Astrocyte (in vitro differentiated cells and primary cell): ENCODE results near the gene PCGF2. TPM values are rescaled to one million over a fixed set of nuclear protein-coding genes. Genes with fewer than 3 reads are reported as not detected.

Experiments used
- DNase-seq: peaks from one replicate; pipeline ENCODE4 v3.0.0-alpha.2; 2010; ENCODE audit warnings: low read depth
- FAIRE-seq: peaks from 2 replicates; lab custom pipeline; 2011; peaks lifted over from hg19 to GRCh38; lab: Jason Lieb, UNC
- H2AFZ ChIP-seq: 2 replicates; pipeline ENCODE4 v1.6.0; 2012; ENCODE audit warnings: low read depth, low read length, inconsistent platforms
- H3K27ac ChIP-seq: 2 replicates; pipeline ENCODE4 v1.5.1; 2011; ENCODE audit warnings: low read depth, low read length, inconsistent platforms
- H3K27me3 ChIP-seq: 2 replicates; pipeline ENCODE4 v1.6.0; 2011; ENCODE audit warnings: low read length, inconsistent platforms; ENCODE audit not compliant: insufficient read depth
- H3K36me3 ChIP-seq: 2 replicates; pipeline ENCODE4 v1.5.1; 2011; ENCODE audit warnings: low read length, inconsistent platforms; ENCODE audit not compliant: insufficient read depth
- H3K4me1 ChIP-seq: 2 replicates; pipeline ENCODE4 v1.5.1; 2011; ENCODE audit warnings: low read length, inconsistent platforms; ENCODE audit not compliant: insufficient read depth
- H3K4me2 ChIP-seq: 2 replicates; pipeline ENCODE4 v1.6.0; 2012; ENCODE audit warnings: low read length, inconsistent platforms
- H3K4me3 ChIP-seq: 2 replicates; pipeline ENCODE4 v1.5.1; 2011; ENCODE audit warnings: low read depth, mild to moderate bottlenecking, low read length, inconsistent platforms; ENCODE audit not compliant: insufficient read depth
- H3K79me2 ChIP-seq: 2 replicates; pipeline ENCODE4 v1.6.0; 2012; ENCODE audit warnings: mild to moderate bottlenecking, low read length, inconsistent platforms; ENCODE audit not compliant: insufficient read depth
- H3K9ac ChIP-seq: 2 replicates; pipeline ENCODE4 v1.6.0; 2012; ENCODE audit warnings: mild to moderate bottlenecking, low read length, inconsistent platforms
- H3K9me3 ChIP-seq: 2 replicates; pipeline ENCODE4 v1.5.1; 2012; ENCODE audit warnings: low read depth, mild to moderate bottlenecking, low read length, inconsistent platforms; ENCODE audit not compliant: insufficient read depth
- H4K20me1 ChIP-seq: 2 replicates; pipeline ENCODE4 v1.6.0; 2012; ENCODE audit warnings: low read length, inconsistent platforms; ENCODE audit not compliant: insufficient read depth
- H3K27ac Mint-ChIP-seq: one replicate; pipeline ENCODE4 v1.8.0; 2021; ENCODE audit warnings: mild to moderate bottlenecking, mixed read lengths; ENCODE audit not compliant: unreplicated experiment
- H3K27me3 Mint-ChIP-seq: one replicate; pipeline ENCODE4 v1.8.0; 2021; ENCODE audit warnings: low read depth, mixed read lengths; ENCODE audit not compliant: unreplicated experiment
- H3K36me3 Mint-ChIP-seq: one replicate; pipeline ENCODE4 v1.8.0; 2021; ENCODE audit warnings: low read depth, mixed read lengths; ENCODE audit not compliant: unreplicated experiment
- H3K4me1 Mint-ChIP-seq: one replicate; pipeline ENCODE4 v1.8.0; 2021; ENCODE audit warnings: low read depth, mixed read lengths; ENCODE audit not compliant: unreplicated experiment
- H3K4me3 Mint-ChIP-seq: one replicate; pipeline ENCODE4 v1.8.0; 2021; ENCODE audit warnings: mild to moderate bottlenecking, moderate library complexity, mixed read lengths; ENCODE audit not compliant: unreplicated experiment
- H3K9me3 Mint-ChIP-seq: one replicate; pipeline ENCODE4 v1.8.0; 2021; ENCODE audit warnings: mild to moderate bottlenecking, mixed read lengths; ENCODE audit not compliant: unreplicated experiment
- EZH2 ChIP-seq: IDR thresholded peaks from 2 replicates; pipeline ENCODE4 v1.6.1; 2012; ENCODE audit warnings: mild to moderate bottlenecking, low read length, inconsistent platforms; ENCODE audit not compliant: insufficient read depth
- total RNA-seq: library from RNA; stranded (reverse); gene quantifications from 2 replicates; pipeline ENCODE4 v1.2.1, GENCODE V29; 2021
- TF ChIP-seq, protein P1 (sequence below): IDR thresholded peaks from 2 replicates; pipeline ENCODE4 v1.5.1; 2011; ENCODE audit warnings: low read depth, mild to moderate bottlenecking, inconsistent platforms, low read length, moderate library complexity; ENCODE audit not compliant: insufficient read depth

PCGF2 gene
- total RNA-seq, 1 donor from 2014 or later = 73.7 TPM

DNA sequence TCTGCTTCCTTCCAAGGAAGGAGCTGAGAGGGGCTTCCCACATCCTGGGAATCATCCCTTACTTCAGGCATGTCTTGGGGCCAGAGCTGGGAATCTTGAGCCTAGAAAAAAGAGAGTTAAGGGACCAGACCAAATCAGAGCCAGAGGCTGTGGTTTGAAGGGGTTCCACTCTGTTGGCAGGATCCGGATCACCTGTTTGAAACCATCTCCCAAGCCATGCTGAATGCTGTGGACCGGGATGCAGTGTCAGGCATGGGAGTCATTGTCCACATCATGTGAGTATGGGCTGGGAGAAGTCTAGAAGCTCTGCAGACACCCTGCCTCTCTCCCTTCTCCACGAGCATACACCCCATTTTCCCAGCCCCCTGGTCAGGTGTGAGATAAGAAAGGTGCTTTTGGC lies 14.1 kb upstream of the PCGF2 start:
- H3K36me3 ChIP-seq = peaks cover 57% of the 10 kb centered on the region
- Mint-ChIP-seq H3K9me3 (no peaks in the 10 kb centered on the region), H3K4me1 (no peaks in the 10 kb centered on the region), H3K27ac (no peak overlapping the region), H3K27me3 (no peaks in the 10 kb centered on the region), H3K4me3 (no peak overlapping the region), H3K36me3 (peaks cover 32% of the 10 kb centered on the region)
- no peaks in the 10 kb centered on the region for H3K9me3 ChIP-seq
- H3K27me3 ChIP-seq = no peaks in the 10 kb centered on the region
- DNase-seq = no peak
- no peak overlapping the region for H3K4me2 ChIP-seq
- H3K9ac ChIP-seq = no peak overlapping the region
- no peak overlapping the region for H3K27ac ChIP-seq
- peaks cover 3% of the 10 kb centered on the region for H3K79me2 ChIP-seq
- FAIRE-seq = no peak
- H2AFZ ChIP-seq = no peak overlapping the region
- TF ChIP-seq EZH2 = no peak
- TF ChIP-seq, protein P1, sequence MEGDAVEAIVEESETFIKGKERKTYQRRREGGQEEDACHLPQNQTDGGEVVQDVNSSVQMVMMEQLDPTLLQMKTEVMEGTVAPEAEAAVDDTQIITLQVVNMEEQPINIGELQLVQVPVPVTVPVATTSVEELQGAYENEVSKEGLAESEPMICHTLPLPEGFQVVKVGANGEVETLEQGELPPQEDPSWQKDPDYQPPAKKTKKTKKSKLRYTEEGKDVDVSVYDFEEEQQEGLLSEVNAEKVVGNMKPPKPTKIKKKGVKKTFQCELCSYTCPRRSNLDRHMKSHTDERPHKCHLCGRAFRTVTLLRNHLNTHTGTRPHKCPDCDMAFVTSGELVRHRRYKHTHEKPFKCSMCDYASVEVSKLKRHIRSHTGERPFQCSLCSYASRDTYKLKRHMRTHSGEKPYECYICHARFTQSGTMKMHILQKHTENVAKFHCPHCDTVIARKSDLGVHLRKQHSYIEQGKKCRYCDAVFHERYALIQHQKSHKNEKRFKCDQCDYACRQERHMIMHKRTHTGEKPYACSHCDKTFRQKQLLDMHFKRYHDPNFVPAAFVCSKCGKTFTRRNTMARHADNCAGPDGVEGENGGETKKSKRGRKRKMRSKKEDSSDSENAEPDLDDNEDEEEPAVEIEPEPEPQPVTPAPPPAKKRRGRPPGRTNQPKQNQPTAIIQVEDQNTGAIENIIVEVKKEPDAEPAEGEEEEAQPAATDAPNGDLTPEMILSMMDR = no peak
- no peaks in the 10 kb centered on the region for H3K4me1 ChIP-seq
- H4K20me1 ChIP-seq = peaks cover 47% of the 10 kb centered on the region
- no peak overlapping the region for H3K4me3 ChIP-seq

DNA sequence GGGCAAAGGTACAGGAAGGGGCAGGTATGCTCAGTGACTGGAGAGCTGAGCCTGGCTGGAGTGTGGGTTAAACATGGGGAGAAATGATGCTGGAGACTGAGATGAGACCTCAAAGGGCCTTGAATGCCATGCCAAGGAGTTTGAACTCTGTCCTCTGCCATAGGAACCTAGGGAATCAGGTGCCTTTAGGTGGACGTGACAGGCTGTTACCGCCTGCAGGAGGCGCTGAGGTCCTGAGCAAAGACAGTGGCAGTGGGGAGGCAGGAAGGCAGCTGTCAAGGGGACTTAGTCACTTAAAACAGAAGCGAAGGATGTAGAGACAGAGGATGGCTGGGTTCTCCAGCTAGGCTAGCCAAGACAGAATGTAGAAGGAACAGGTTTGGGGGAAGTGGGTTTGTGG lies 13.5 kb upstream of the PCGF2 start:
- no peak for DNase-seq
- no peak overlapping the region for H3K4me3 ChIP-seq
- H3K4me2 ChIP-seq = no peak overlapping the region
- H3K79me2 ChIP-seq = peaks cover 3% of the 10 kb centered on the region
- H3K27me3 Mint-ChIP-seq = no peaks in the 10 kb centered on the region
- H3K27ac Mint-ChIP-seq = no peak overlapping the region
- peaks cover 47% of the 10 kb centered on the region for H4K20me1 ChIP-seq
- H3K4me1 ChIP-seq = no peaks in the 10 kb centered on the region
- no peak for FAIRE-seq
- peak overlapping the region; percentile 51 for H3K4me3 Mint-ChIP-seq
- no peak overlapping the region for H3K27ac ChIP-seq
- H3K36me3 Mint-ChIP-seq = peaks cover 32% of the 10 kb centered on the region
- H3K9me3 Mint-ChIP-seq = no peaks in the 10 kb centered on the region
- H3K4me1 Mint-ChIP-seq = no peaks in the 10 kb centered on the region
- no peak overlapping the region for H3K9ac ChIP-seq
- TF ChIP-seq, protein P1 = peak; percentile 13
- no peak for TF ChIP-seq EZH2
- no peak overlapping the region for H2AFZ ChIP-seq
- no peaks in the 10 kb centered on the region for H3K27me3 ChIP-seq
- peaks cover 56% of the 10 kb centered on the region for H3K36me3 ChIP-seq
- H3K9me3 ChIP-seq = no peaks in the 10 kb centered on the region

DNA sequence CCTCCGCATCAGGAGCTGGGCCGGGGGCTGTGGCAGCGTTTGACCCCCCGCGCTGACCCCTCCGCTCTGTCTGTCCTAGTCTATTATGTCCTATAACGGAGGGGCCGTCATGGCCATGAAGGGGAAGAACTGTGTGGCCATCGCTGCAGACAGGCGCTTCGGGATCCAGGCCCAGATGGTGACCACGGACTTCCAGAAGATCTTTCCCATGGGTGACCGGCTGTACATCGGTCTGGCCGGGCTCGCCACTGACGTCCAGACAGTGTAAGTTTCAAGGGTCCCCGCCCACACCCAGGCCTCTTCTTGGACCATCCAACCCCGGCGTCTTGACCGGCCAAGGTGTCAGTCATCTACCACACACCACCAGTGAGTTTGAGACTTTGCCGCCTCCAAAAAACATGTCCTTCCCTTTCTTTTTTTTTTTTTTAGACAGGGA lies 5.0 kb upstream of the PCGF2 start:
- Mint-ChIP-seq H3K4me3 (peak overlapping the region; percentile 99), H3K9me3 (no peaks in the 10 kb centered on the region), H3K27me3 (no peaks in the 10 kb centered on the region), H3K27ac (peak overlapping the region; percentile 92), H3K36me3 (peaks cover 6% of the 10 kb centered on the region), H3K4me1 (peaks cover 11% of the 10 kb centered on the region)
- H3K79me2 ChIP-seq = peaks cover 33% of the 10 kb centered on the region
- FAIRE-seq (no peak), DNase-seq (no peak)
- no peaks in the 10 kb centered on the region for H3K9me3 ChIP-seq
- no peaks in the 10 kb centered on the region for H3K27me3 ChIP-seq
- peaks cover 31% of the 10 kb centered on the region for H3K4me1 ChIP-seq
- peak overlapping the region; percentile 94 for H3K9ac ChIP-seq
- peak overlapping the region; percentile 71 for H3K27ac ChIP-seq
- H4K20me1 ChIP-seq = peaks cover 26% of the 10 kb centered on the region
- peak overlapping the region; percentile 92 for H3K4me2 ChIP-seq
- TF ChIP-seq, protein P1 = no peak
- TF ChIP-seq EZH2 = no peak
- H2AFZ ChIP-seq = peak overlapping the region; percentile 78
- H3K36me3 ChIP-seq = peaks cover 16% of the 10 kb centered on the region
- peak overlapping the region; percentile 95 for H3K4me3 ChIP-seq
